Measurements from ENCODE around the gene MAP3K5.
A peak's percentile ranks its signal among the peaks of the same experiment; 100 is the strongest.
"Not testable (repeated sequence)": the region's sequence is repeated elsewhere in the genome, so short reads cannot be mapped to it uniquely, and the experiment has no call there.

Gene MAP3K5

DNA sequence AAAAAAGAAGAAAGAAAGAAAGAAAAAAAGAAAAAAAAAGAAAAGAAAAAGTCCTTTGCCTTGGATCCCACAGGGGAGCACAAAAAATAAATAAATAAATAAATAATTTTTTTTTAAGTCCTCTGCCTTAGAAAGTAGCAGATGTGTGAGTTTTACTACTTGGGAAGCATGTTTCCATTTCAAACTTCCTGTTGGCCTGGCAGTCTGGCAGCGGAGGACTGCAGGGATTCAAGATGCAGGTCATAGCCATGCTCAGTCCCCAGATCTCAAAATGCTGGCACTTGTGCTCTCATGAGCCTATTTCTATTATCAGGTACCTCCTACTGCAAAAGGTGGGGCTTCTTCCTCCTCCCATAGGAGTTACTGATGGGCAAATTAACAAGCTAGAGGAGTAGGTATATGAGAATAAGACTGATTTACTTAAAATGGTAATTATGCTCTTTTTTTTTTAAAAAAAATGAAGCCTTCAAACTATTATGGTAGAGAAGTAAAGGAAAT lies 187.9 kb downstream of the MAP3K5 start:
- DNase-seq: no peak

- no peak for DNase-seq
Measured at GRCh38 chr6:136600818-136601217, 191.5 kb downstream of the MAP3K5 start.

GRCh38 chr6:136599329-136600011 lies 192.8 kb downstream of the MAP3K5 start:
- peak; percentile 81 for DNase-seq

GRCh38 chr6:136598048-136598447 lies 194.2 kb downstream of the MAP3K5 start:
- no peak for DNase-seq

- no peak for DNase-seq
Measured at GRCh38 chr6:136594671-136595070, 197.6 kb downstream of the MAP3K5 start.

DNA sequence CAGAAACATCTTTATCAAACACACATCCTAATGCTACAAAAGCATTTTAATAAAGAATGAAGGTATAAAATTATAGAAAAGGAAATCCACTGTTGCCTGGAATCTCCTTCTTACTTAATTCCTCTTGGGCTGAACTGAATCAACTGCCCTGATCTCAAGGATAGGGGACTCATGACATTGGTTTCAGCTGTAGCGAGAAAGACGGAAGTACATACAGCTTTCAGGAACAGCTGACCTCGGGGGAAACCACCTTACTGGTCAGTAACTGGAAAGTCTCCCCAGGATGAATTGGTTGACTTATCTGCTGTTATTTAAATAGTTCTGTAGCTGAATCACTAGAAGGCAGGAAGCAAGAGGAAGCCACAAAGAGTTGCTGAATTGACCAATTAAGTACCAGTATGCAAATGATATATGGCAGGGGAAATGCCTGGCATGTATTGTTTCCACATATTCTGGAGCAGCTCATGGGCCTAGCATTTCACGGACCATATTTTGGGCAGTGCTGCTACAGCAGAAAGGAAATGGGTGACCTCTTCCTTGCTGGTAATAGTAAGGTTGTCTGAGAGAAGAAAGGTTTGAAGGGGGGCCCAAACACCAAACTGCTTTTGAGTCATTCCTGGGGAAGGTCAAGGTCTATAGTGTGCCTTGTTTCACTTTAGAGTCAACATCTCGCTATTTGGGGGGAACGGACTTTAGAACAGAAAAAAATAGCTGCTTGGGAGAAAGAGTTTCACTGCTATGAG lies 198.4 kb downstream of the MAP3K5 start:
- DNase-seq: peak; percentile 97

- DNase-seq: peak; percentile 70
Measured at GRCh38 chr6:136592930-136593673, 199.2 kb downstream of the MAP3K5 start.

DNA sequence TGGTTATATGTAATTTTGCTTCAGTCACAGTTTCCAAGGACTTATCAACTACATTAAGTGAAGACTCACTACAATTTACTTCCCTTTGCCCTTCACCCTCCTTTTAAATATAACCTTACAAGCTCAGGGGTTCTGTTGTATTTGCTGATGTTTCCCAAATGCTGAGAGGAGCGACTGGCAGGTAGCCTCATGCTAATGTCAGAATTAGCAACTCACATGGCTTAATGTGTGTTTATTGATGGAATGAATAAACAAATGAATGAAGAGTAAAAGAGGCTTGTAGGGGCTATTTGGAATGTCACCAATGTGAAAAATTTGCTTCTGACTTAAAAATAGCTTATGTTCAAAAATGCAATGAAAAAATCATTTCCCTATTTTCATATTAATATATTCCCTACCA lies 200.7 kb downstream of the MAP3K5 start:
- no peak for DNase-seq

- DNase-seq: not testable (repeated sequence)
Measured at GRCh38 chr6:136590846-136591245, 201.4 kb downstream of the MAP3K5 start.

DNA sequence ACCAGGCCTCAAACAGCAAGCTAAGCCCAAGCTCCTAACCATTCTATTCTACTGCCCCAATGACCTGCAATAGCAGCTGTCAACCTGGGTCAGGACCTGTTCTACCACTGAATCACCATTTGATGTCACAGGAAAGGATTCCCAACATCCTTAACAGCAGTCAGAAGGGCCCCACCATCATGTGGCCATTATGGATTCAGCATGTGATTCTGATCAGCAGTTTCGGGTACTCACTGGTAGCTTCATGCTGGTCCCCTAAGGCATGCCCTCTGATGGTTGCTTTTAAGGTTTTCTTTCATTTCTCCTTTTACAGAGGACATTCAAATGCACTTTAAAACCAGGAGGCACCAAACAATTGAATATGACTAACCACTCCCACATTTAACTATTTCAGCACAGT lies 204.8 kb downstream of the MAP3K5 start:
- DNase-seq: no peak

GRCh38 chr6:136586295-136586694 lies 206.0 kb downstream of the MAP3K5 start:
- DNase-seq: peak; percentile 90

GRCh38 chr6:136585523-136585922 lies 206.8 kb downstream of the MAP3K5 start:
- not testable (repeated sequence) for DNase-seq

DNA sequence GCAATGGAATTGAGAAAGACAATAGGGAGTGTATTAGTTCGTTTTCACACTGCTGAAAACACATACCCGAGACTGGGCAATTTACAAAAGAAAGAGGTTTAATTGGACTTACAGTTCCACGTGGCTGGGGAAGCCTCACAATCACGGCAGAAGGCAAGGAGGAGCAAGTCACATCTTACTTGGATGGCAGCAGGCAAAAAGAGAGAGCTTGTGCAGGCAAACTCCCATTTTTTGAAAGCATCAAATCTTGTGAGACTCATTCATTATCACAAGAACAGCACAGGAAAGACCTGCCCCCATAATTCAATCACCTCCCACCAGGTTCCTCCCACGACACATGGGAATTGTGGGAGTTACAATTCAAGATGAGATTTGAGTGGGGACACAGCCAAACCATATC lies 208.0 kb downstream of the MAP3K5 start:
- not testable (repeated sequence) for DNase-seq

- DNase-seq: peak; percentile 67
Measured at GRCh38 chr6:136582711-136583471, 209.4 kb downstream of the MAP3K5 start.

- DNase-seq: no peak
Measured at GRCh38 chr6:136579800-136580199, 212.5 kb downstream of the MAP3K5 start.

GRCh38 chr6:136576821-136577220 lies 215.5 kb downstream of the MAP3K5 start:
- no peak for DNase-seq

- DNase-seq: no peak
Measured at GRCh38 chr6:136571496-136571895, 220.8 kb downstream of the MAP3K5 start.

DNA sequence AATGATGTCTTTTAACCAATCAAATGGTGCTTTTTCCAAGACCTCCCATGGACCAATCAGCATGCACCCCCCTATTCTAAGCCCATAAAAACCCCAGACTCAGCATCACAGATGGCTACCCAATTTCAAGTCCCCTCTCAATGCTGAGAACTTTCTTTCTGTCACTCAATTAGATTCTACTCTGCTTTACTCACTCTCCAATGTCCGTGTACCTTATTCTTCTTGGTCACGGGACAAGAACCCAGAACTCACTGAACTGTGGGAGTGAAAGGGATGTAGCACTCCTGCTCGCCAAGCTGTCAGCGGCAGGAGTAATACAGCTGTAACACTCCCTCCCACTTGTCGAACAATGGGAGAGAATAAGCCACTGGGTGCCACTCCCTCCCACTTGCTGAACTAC lies 221.2 kb downstream of the MAP3K5 start:
- DNase-seq: no peak

- no peak for DNase-seq
Measured at GRCh38 chr6:136568129-136568528, 224.1 kb downstream of the MAP3K5 start.

DNA sequence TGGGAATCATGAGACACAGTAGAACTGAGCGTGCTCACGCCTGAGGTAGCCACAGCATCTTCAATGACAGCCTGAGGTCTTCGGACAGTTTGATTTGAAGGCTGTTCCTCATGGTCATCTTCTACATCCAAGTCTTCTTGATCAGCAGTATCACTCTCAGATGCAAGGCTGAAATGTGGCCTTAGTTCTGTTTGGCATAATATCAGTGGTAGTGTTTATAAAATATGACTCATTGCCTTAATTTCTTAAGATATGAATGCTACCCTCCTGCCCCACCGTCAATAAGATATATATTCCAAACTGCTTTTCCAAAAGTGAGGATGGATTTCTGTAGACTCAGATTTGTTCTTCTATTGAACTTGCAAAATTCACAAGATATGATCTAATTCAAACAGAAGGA lies 224.6 kb downstream of the MAP3K5 start:
- no peak for DNase-seq

DNA sequence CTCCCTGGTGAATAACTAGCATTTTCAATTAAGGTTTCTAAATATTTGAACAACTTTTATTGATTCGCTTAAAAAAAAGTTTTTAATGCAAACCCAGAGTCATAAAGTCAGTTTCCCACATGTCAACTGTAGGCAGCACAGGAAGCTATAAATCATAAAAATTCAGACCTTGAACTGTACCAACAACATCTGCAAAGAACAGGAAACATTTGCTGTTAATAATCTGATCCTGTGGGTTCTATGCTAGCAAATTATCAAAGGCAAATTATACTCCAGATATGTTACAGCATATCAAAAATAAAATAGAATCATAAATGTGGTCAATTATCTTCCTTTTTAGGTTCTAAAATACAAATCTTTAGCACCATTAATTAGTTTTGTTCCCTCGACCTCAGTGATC lies 225.4 kb downstream of the MAP3K5 start:
- DNase-seq: no peak

- DNase-seq: no peak
Measured at GRCh38 chr6:136566007-136566487, 226.2 kb downstream of the MAP3K5 start.
